ENCODE data around the gene AADACL3. TPM values are rescaled to one million over a fixed set of nuclear protein-coding genes. Genes with fewer than 3 reads are reported as not detected.

Gene AADACL3
- total and polyA plus RNA-seq, 10 of the 15 experiments (the other 5 are each of a cell fraction or from before 2014, with no cell fraction given) = not detected

DNA sequence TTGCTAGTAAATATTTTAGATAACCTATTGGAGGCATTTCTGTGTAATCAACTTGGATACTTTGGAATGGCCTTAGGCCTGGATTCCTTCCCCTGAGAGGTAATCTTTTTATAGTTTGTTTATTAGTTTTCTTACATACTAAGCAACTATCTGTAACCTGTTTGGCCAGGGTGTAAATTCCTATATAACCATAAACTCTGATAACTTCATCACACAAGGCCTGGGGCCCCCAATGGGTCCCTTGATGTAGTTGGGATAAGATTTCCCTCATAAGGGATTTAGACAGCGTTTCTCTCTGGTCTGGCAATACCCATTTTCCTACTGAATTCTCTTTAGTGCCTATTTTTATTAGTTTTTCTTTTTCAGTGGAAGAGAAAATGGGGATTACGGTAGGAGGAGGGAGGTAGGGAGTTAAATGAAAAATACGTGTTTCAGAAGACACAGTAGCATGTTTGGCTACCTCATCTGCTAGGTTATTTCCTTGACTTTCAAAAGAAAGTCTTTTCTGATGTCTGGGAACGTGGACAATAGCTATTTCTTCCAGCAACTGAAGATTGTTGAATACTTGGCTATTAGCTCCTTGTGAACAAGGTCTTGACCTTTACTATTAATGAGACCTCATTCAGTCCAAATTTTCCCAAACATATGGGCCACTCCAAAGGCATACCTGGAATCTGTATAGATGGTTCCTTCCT, 7.4 kb upstream of the AADACL3 start:
- POLR2A ChIA-PET = no interaction called here
- Histone ChIP-seq H3K27me3 (replicated peaks in 1 of 2; ENCODE audit: control insufficient read depth in 2 of 2, insufficient read depth in 2 of 2, low read length in 1 of 2) (no peaks in the 10 kb centered on the region), H4K20me1 (ENCODE audit: control insufficient read depth, insufficient read depth) (no peaks in the 10 kb centered on the region), H3K9me3 (replicated peaks; ENCODE audit: control insufficient read depth, insufficient read depth, low read length) (no peaks in the 10 kb centered on the region; the same call in 2 of the 3 replicates), H3K79me2 (ENCODE audit: control insufficient read depth, insufficient read depth, low read length) (no peaks in the 10 kb centered on the region), H3K9ac (ENCODE audit: control insufficient read depth, insufficient read depth, low read length) (no peak overlapping the region), H2AFZ (ENCODE audit: control insufficient read depth, low read depth, low read length) (no peak overlapping the region), H3K4me3 (no peak overlapping the region), H3K4me1 (ENCODE audit: control insufficient read depth, insufficient read depth, low read length) (no peaks in the 10 kb centered on the region), H3K36me3 (ENCODE audit: control insufficient read depth in 2 of 2, insufficient read depth in 2 of 2, low read length in 1 of 2) (no peaks in the 10 kb centered on the region), H3K27ac (ENCODE audit: control insufficient read depth, insufficient read depth) (no peak overlapping the region), H3K4me2 (ENCODE audit: control insufficient read depth, insufficient read depth) (no peak overlapping the region)
- CTCF ChIA-PET = interaction anchor here (1.4 kb wide), 1 partner anchor 436 kb away, joined by 3 read pairs; no protein-coding TSS in a partner anchor
- 0% methylated on average over 4 of the region's 4 CpGs for WGBS (ENCODE audit: insufficient coverage, insufficient replicate concordance, low lambda C conversion rate, missing lambda C conversion rate)
- SMC1A ChIA-PET (ENCODE audit: uncharacterized antibody, unreplicated experiment) = no interaction called here
- DNase-seq (ENCODE audit: low read depth, low spot score) (no peak), ATAC-seq (no peak), FAIRE-seq (no peak)
- TF ChIP-seq YBX1 (IDR thresholded peaks at IDR 0.05) = no peak
- no peak for TF ChIP-seq TBL1XR1 (IDR thresholded peaks at IDR 0.05; ENCODE audit: low read depth, low read length)
- no peak for TF ChIP-seq TCF12 (IDR thresholded peaks at IDR 0.05; ENCODE audit: low read depth, low read length)
- TF ChIP-seq MEF2A (IDR thresholded peaks at IDR 0.05; ENCODE audit: insufficient read depth, low read depth, low read length) = no peak
- intact Hi-C loops (cut with micrococcal nuclease; ENCODE audit: unreplicated experiment) (no loop called here), in situ Hi-C loops (cut with MboI) (no loop called here)
- no TSS peak for BruUV-seq (replicated peaks)
- RAD21 ChIA-PET (ENCODE audit: unreplicated experiment) = no interaction called here

DNA sequence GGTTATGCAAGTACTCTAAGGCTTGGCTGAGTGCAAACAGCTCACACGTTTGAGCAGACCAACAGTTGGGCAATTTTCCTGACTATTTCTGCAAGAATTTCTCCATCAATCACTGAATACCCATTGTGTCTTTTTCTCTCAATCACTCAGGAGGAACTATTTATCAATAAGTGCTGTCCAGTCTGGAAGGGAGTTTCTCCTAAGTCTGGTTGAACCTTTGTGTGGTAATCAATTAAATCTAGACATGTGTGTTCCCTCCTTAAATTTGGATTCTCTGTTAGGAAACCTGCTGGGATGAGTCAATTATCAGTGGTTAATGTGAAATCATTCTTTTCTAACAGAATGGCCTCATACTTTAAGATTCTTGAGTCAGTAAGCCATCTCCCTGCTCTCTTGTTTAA, 6.8 kb upstream of the AADACL3 start:
- H2AFZ ChIP-seq (ENCODE audit: control insufficient read depth, low read depth, low read length) = no peak overlapping the region
- no peaks in the 10 kb centered on the region for H3K79me2 ChIP-seq (ENCODE audit: control insufficient read depth, insufficient read depth, low read length)
- H3K27ac ChIP-seq (ENCODE audit: control insufficient read depth, insufficient read depth) = no peak overlapping the region
- H3K4me1 ChIP-seq (ENCODE audit: control insufficient read depth, insufficient read depth, low read length) = no peaks in the 10 kb centered on the region
- BruUV-seq (replicated peaks) = no TSS peak
- H3K27me3 ChIP-seq (replicated peaks in 1 of 2; ENCODE audit: control insufficient read depth in 2 of 2, insufficient read depth in 2 of 2, low read length in 1 of 2) = no peaks in the 10 kb centered on the region
- intact Hi-C loops (cut with micrococcal nuclease; ENCODE audit: unreplicated experiment) (no loop called here), in situ Hi-C loops (cut with MboI) (no loop called here)
- H3K9me3 ChIP-seq (replicated peaks; ENCODE audit: control insufficient read depth, insufficient read depth, low read length) = no peaks in the 10 kb centered on the region; the same call in 2 of the 3 replicates
- ChIA-PET RAD21 (ENCODE audit: unreplicated experiment) (no interaction called here), SMC1A (ENCODE audit: uncharacterized antibody, unreplicated experiment) (no interaction called here), CTCF (interaction anchor here (1.4 kb wide), 1 partner anchor 436 kb away, joined by 3 read pairs; no protein-coding TSS in a partner anchor), POLR2A (no interaction called here)
- DNase-seq (ENCODE audit: low read depth, low spot score) (no peak), ATAC-seq (no peak), FAIRE-seq (no peak)
- H3K4me3 ChIP-seq = no peak overlapping the region
- 5% methylated on average over 1 of the region's 1 CpG for WGBS (ENCODE audit: insufficient coverage, insufficient replicate concordance, low lambda C conversion rate, missing lambda C conversion rate)
- H4K20me1 ChIP-seq (ENCODE audit: control insufficient read depth, insufficient read depth) = no peaks in the 10 kb centered on the region
- no peak overlapping the region for H3K9ac ChIP-seq (ENCODE audit: control insufficient read depth, insufficient read depth, low read length)
- no peak overlapping the region for H3K4me2 ChIP-seq (ENCODE audit: control insufficient read depth, insufficient read depth)
- no peaks in the 10 kb centered on the region for H3K36me3 ChIP-seq (ENCODE audit: control insufficient read depth in 2 of 2, insufficient read depth in 2 of 2, low read length in 1 of 2)
- no peak for TF ChIP-seq JUNB (IDR thresholded peaks at IDR 0.05)
- TF ChIP-seq GABPA (IDR thresholded peaks at IDR 0.05; ENCODE audit: low read depth) = no peak
- TF ChIP-seq, protein P1, sequence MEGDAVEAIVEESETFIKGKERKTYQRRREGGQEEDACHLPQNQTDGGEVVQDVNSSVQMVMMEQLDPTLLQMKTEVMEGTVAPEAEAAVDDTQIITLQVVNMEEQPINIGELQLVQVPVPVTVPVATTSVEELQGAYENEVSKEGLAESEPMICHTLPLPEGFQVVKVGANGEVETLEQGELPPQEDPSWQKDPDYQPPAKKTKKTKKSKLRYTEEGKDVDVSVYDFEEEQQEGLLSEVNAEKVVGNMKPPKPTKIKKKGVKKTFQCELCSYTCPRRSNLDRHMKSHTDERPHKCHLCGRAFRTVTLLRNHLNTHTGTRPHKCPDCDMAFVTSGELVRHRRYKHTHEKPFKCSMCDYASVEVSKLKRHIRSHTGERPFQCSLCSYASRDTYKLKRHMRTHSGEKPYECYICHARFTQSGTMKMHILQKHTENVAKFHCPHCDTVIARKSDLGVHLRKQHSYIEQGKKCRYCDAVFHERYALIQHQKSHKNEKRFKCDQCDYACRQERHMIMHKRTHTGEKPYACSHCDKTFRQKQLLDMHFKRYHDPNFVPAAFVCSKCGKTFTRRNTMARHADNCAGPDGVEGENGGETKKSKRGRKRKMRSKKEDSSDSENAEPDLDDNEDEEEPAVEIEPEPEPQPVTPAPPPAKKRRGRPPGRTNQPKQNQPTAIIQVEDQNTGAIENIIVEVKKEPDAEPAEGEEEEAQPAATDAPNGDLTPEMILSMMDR (IDR thresholded peaks at IDR 0.05 in 2 of 3, conservative IDR thresholded peaks at IDR 0.05 in 1 of 3; ENCODE audit: control insufficient read depth in 2 of 3, extremely low read depth in 1 of 3, insufficient read depth in 1 of 3, low read depth in 3 of 3, low read length in 3 of 3) = no peak
- TF ChIP-seq ETV6 (conservative IDR thresholded peaks at IDR 0.05 in 1 of 2, IDR thresholded peaks at IDR 0.05 in 1 of 2; ENCODE audit: borderline replicate concordance in 1 of 2, low read depth in 1 of 2) = no peak
- TF ChIP-seq RFX5 (IDR thresholded peaks at IDR 0.05; ENCODE audit: low read depth, low read length) = no peak
- TF ChIP-seq, protein P2, sequence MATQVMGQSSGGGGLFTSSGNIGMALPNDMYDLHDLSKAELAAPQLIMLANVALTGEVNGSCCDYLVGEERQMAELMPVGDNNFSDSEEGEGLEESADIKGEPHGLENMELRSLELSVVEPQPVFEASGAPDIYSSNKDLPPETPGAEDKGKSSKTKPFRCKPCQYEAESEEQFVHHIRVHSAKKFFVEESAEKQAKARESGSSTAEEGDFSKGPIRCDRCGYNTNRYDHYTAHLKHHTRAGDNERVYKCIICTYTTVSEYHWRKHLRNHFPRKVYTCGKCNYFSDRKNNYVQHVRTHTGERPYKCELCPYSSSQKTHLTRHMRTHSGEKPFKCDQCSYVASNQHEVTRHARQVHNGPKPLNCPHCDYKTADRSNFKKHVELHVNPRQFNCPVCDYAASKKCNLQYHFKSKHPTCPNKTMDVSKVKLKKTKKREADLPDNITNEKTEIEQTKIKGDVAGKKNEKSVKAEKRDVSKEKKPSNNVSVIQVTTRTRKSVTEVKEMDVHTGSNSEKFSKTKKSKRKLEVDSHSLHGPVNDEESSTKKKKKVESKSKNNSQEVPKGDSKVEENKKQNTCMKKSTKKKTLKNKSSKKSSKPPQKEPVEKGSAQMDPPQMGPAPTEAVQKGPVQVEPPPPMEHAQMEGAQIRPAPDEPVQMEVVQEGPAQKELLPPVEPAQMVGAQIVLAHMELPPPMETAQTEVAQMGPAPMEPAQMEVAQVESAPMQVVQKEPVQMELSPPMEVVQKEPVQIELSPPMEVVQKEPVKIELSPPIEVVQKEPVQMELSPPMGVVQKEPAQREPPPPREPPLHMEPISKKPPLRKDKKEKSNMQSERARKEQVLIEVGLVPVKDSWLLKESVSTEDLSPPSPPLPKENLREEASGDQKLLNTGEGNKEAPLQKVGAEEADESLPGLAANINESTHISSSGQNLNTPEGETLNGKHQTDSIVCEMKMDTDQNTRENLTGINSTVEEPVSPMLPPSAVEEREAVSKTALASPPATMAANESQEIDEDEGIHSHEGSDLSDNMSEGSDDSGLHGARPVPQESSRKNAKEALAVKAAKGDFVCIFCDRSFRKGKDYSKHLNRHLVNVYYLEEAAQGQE (IDR thresholded peaks at IDR 0.05; ENCODE audit: low read depth, low read length) = no peak
- no peak for TF ChIP-seq NFYB (IDR thresholded peaks at IDR 0.05; ENCODE audit: insufficient read depth, low read depth, low read length)
- TF ChIP-seq STAT1 (conservative IDR thresholded peaks at IDR 0.05) = no peak

Measured in GM12878 (cell line).